Thyroid gland (tissue), 4 donors: Measurements from ENCODE around the gene RIMKLB.

ENCODE experiments used
- CTCF ChIP-seq, 6 experiments: fragments of 200-600 bp in 3 of 6; fragments of 450-650 bp in 3 of 6; sonication (generic) in 3 of 6; IDR thresholded peaks; one replicate each; pipeline ENCODE4 v1.5.1; 2016 to 2019; ENCODE audit warnings: antibody characterized with exemption in 6 of 6, mild to moderate bottlenecking in 2 of 6, inconsistent platforms in 1 of 6, moderate library complexity in 1 of 6
- POLR2A ChIP-seq, 2 donors: fragments of 450-650 bp; IDR thresholded peaks; one replicate each; pipeline ENCODE4 v1.6.1; 2017; ENCODE audit warnings: antibody characterized with exemption in 2 of 2, mild to moderate bottlenecking in 2 of 2, moderate library complexity in 1 of 2

GRCh38 chr12:8746046-8746445 lies 48.3 kb downstream of the RIMKLB start:
- TF ChIP-seq CTCF (IDR thresholded peaks at IDR 0.05) (no peak), POLR2A (IDR thresholded peaks at IDR 0.05) (no peak)
